ENCODE data around the gene DBP.

- TF ChIP-seq, protein P1, sequence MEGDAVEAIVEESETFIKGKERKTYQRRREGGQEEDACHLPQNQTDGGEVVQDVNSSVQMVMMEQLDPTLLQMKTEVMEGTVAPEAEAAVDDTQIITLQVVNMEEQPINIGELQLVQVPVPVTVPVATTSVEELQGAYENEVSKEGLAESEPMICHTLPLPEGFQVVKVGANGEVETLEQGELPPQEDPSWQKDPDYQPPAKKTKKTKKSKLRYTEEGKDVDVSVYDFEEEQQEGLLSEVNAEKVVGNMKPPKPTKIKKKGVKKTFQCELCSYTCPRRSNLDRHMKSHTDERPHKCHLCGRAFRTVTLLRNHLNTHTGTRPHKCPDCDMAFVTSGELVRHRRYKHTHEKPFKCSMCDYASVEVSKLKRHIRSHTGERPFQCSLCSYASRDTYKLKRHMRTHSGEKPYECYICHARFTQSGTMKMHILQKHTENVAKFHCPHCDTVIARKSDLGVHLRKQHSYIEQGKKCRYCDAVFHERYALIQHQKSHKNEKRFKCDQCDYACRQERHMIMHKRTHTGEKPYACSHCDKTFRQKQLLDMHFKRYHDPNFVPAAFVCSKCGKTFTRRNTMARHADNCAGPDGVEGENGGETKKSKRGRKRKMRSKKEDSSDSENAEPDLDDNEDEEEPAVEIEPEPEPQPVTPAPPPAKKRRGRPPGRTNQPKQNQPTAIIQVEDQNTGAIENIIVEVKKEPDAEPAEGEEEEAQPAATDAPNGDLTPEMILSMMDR (IDR thresholded peaks at IDR 0.05): no peak
- TF ChIP-seq POLR2A (IDR thresholded peaks at IDR 0.05) (no peak), POLR2AphosphoS5 (IDR thresholded peaks at IDR 0.05) (no peak), EP300 (IDR thresholded peaks at IDR 0.05; ENCODE audit: low read depth) (no peak)
Measured at GRCh38 chr19:48638831-48639381, 1.7 kb upstream of the DBP start.
